Upper lobe of left lung (tissue), 6 donors: ENCODE data around the gene SSPN. TPM values are rescaled to one million over a fixed set of nuclear protein-coding genes. Genes with fewer than 3 reads are reported as not detected.

ENCODE experiments used
- ATAC-seq, 2 donors: fragments of 200-7000 bp; cut with Tn5 transposase; one replicate each; pipeline ENCODE4 v1.9.1; 2022; ENCODE audit warnings: mild to moderate bottlenecking in 2 of 2, moderate library complexity in 2 of 2; ENCODE audit not compliant: low FRiP score in 2 of 2
- DNase-seq, 2 donors: peaks; one replicate each; pipeline ENCODE4 v3.0.0-alpha.2; 2019 to 2020
- H3K27ac ChIP-seq, 4 donors: fragments of 200-600 bp; sonication (generic); one replicate each; pipeline ENCODE4 v1.5.1; 2016 to 2019
- H3K27me3 ChIP-seq, 4 donors: fragments of 200-600 bp; sonication (generic); one replicate each; pipeline ENCODE4 v1.5.1; 2017 to 2019
- H3K36me3 ChIP-seq, 4 donors: fragments of 200-600 bp; sonication (generic); one replicate each; pipeline ENCODE4 v1.5.1; 2016 to 2019
- H3K4me1 ChIP-seq, 4 donors: fragments of 200-600 bp; sonication (generic); one replicate each; pipeline ENCODE4 v1.5.1; 2018 to 2019
- H3K4me3 ChIP-seq, 4 donors: fragments of 200-600 bp; sonication (generic); one replicate each; pipeline ENCODE4 v1.5.1; 2017 to 2019; ENCODE audit warnings: mild to moderate bottlenecking in 2 of 4, moderate library complexity in 1 of 4
- H3K9me3 ChIP-seq, 4 donors: fragments of 200-600 bp; sonication (generic); one replicate each; pipeline ENCODE4 v1.5.1; 2018 to 2019
- CTCF ChIP-seq, 6 experiments: fragments of 450-650 bp in 4 of 6; fragments of 200-600 bp in 2 of 6; sonication (generic) in 2 of 6; IDR thresholded peaks; one replicate each; pipeline ENCODE4 v1.5.1; 2016 to 2019; ENCODE audit warnings: antibody characterized with exemption in 6 of 6
- EP300 ChIP-seq, 4 donors: sonication (generic); formaldehyde crosslinking; IDR thresholded peaks; one replicate each; pipeline ENCODE4 v1.5.1; 2017; ENCODE audit warnings: antibody characterized with exemption in 4 of 4, control low read depth in 2 of 4
- POLR2A ChIP-seq, 4 donors: fragments of 450-650 bp; IDR thresholded peaks; one replicate each; pipeline ENCODE4 v1.5.1; 2016 to 2017; ENCODE audit warnings: antibody characterized with exemption in 4 of 4, mild to moderate bottlenecking in 2 of 4
- POLR2AphosphoS5 ChIP-seq, 2 donors: sonication (generic); formaldehyde crosslinking; IDR thresholded peaks; one replicate each; pipeline ENCODE4 v1.5.1; 2017; ENCODE audit warnings: antibody characterized with exemption in 2 of 2
- WGBS, 2 donors: methylation state at CpG; one replicate each; pipeline ENCODE4 v1.1.5; 2017 to 2018; 5-methylcytosine and 5-hydroxymethylcytosine counted together
- total RNA-seq, 6 donors: library from RNA; depleted of rRNA in 4 of 6; stranded (reverse); fragments of >200 nt in 4 of 6; gene quantifications; one replicate each; pipeline versions ENCODE4 v1.1.0 to v1.2.1, GENCODE V29; 2016 to 2021
- donor health status: DM: no; HTN: no; CAD: no; lungs with moderate emphysema.
- donor health status: DM: no; HTN: yes; CAD: no; lungs with severe emphysema.

Gene SSPN
- total RNA-seq, 6 donors from 2014 or later, result 1.0 to 38.8 (median 10.0) TPM

GRCh38 chr12:26198742-26199141 lies 3.4 kb downstream of the SSPN start:
- no peak overlapping the region for H3K27ac ChIP-seq
- H3K36me3 ChIP-seq, result no peaks in the 10 kb centered on the region
- H3K9me3 ChIP-seq, result no peaks in the 10 kb centered on the region
- H3K4me1 ChIP-seq, result peaks cover 0 to 16% (median 2%) of the 10 kb centered on the region in 4 donors
- peaks cover 0 to 4% (median 0%) of the 10 kb centered on the region in 4 donors for H3K27me3 ChIP-seq
- WGBS, 2 donors, result 67 to 86% methylated on average over 4 of the region's 4 CpGs
- TF ChIP-seq POLR2AphosphoS5 (IDR thresholded peaks at IDR 0.05) (no peak), POLR2A (IDR thresholded peaks at IDR 0.05) (no peak), CTCF (IDR thresholded peaks at IDR 0.05) (no peak), EP300 (IDR thresholded peaks at IDR 0.05) (no peak)
- DNase-seq (no peak), ATAC-seq (peak in 1 of 2 donors; percentile 69)
- no peak overlapping the region for H3K4me3 ChIP-seq

GRCh38 chr12:26203167-26203780 lies 7.9 kb downstream of the SSPN start:
- Histone ChIP-seq H3K9me3 (no peaks in the 10 kb centered on the region), H3K36me3 (no peaks in the 10 kb centered on the region), H3K4me3 (no peak overlapping the region), H3K27ac (no peak overlapping the region), H3K27me3 (no peaks in the 10 kb centered on the region), H3K4me1 (no peaks in the 10 kb centered on the region)
- WGBS, 2 donors, result 85 to 86% methylated on average over 4 of the region's 4 CpGs
- TF ChIP-seq EP300 (IDR thresholded peaks at IDR 0.05) (no peak), CTCF (IDR thresholded peaks at IDR 0.05) (no peak), POLR2A (IDR thresholded peaks at IDR 0.05) (no peak), POLR2AphosphoS5 (IDR thresholded peaks at IDR 0.05) (no peak)
- no peak for DNase-seq
- ATAC-seq, result no peak

- no peaks in the 10 kb centered on the region for H3K36me3 ChIP-seq
- H3K27me3 ChIP-seq, result no peaks in the 10 kb centered on the region
- TF ChIP-seq POLR2AphosphoS5 (IDR thresholded peaks at IDR 0.05), result no peak
- no peak for TF ChIP-seq CTCF (IDR thresholded peaks at IDR 0.05)
- no peak for TF ChIP-seq EP300 (IDR thresholded peaks at IDR 0.05)
- no peak for TF ChIP-seq POLR2A (IDR thresholded peaks at IDR 0.05)
- no peak overlapping the region for H3K4me3 ChIP-seq
- no peak overlapping the region for H3K27ac ChIP-seq
- no peak for DNase-seq
- ATAC-seq, result peak in 1 of 2 donors; percentile 28
- no peaks in the 10 kb centered on the region for H3K4me1 ChIP-seq
- no peaks in the 10 kb centered on the region for H3K9me3 ChIP-seq
- 59 to 64% methylated on average over 9 of the region's 9 CpGs for WGBS, 2 donors
Measured at GRCh38 chr12:26204612-26205289, 9.4 kb downstream of the SSPN start.

GRCh38 chr12:26205298-26205697 lies 9.9 kb downstream of the SSPN start:
- no peak for DNase-seq
- H3K27ac ChIP-seq, result no peak overlapping the region
- WGBS, 2 donors, result 48 to 60% methylated on average over 2 of the region's 2 CpGs
- no peaks in the 10 kb centered on the region for H3K36me3 ChIP-seq
- ATAC-seq, result no peak
- TF ChIP-seq CTCF (IDR thresholded peaks at IDR 0.05), result no peak
- no peak for TF ChIP-seq EP300 (IDR thresholded peaks at IDR 0.05)
- no peak for TF ChIP-seq POLR2AphosphoS5 (IDR thresholded peaks at IDR 0.05)
- TF ChIP-seq POLR2A (IDR thresholded peaks at IDR 0.05), result no peak
- H3K4me3 ChIP-seq, result no peak overlapping the region
- H3K27me3 ChIP-seq, result no peaks in the 10 kb centered on the region
- no peaks in the 10 kb centered on the region for H3K4me1 ChIP-seq
- H3K9me3 ChIP-seq, result no peaks in the 10 kb centered on the region
